Ovary (tissue), 9 donors: Measurements from ENCODE around the gene MRPL34. TPM values are rescaled to one million over a fixed set of nuclear protein-coding genes. Genes with fewer than 3 reads are reported as not detected.

Source experiments
- DNase-seq, 5 donors: peaks; one replicate each; pipeline ENCODE4 v3.0.0-alpha.2; 2019 to 2020
- H3K27ac ChIP-seq, 2 donors: fragments of 200-600 bp; one replicate each; pipeline versions ENCODE4 v1.5.1 to v1.8.0; 2019 to 2022
- H3K27me3 ChIP-seq: fragments of 200-600 bp; one replicate; pipeline ENCODE4 v1.8.0; 2022
- H3K36me3 ChIP-seq: fragments of 200-600 bp; sonication (generic); one replicate; pipeline ENCODE4 v1.5.1; 2019
- H3K4me1 ChIP-seq: one replicate; pipeline ENCODE4 v1.8.1; 2013; ENCODE audit warnings: mild to moderate bottlenecking, moderate library complexity; ENCODE audit not compliant: insufficient read depth
- H3K4me3 ChIP-seq: fragments of 200-600 bp; sonication (generic); one replicate; pipeline ENCODE4 v1.5.1; 2017
- H3K9me3 ChIP-seq, 2 donors: fragments of 200-600 bp in 1 of 2; sonication (generic) in 1 of 2; one replicate each; pipeline versions ENCODE4 v1.5.1 to v1.8.1; 2013 to 2019; ENCODE audit warnings: mild to moderate bottlenecking in 1 of 2, moderate library complexity in 1 of 2
- EP300 ChIP-seq: sonication (generic); formaldehyde crosslinking; IDR thresholded peaks from one replicate; pipeline ENCODE4 v1.6.1; 2017; ENCODE audit warnings: antibody characterized with exemption
- POLR2A ChIP-seq: fragments of 450-650 bp; IDR thresholded peaks from one replicate; pipeline ENCODE4 v1.6.1; 2017; ENCODE audit warnings: antibody characterized with exemption, mild to moderate bottlenecking, moderate library complexity
- WGBS, 3 donors: extraction: QIAGEN DNeasy Blood & Tissue Kit in 1 of 3; methylation state at CpG; one replicate each; pipeline versions ENCODE4 v1.1.5 to v1.1.7; 2013 to 2017; 5-methylcytosine and 5-hydroxymethylcytosine counted together
- intact Hi-C, 4 donors: fragments of 100-400 bp; cut with DNase I; formaldehyde crosslinking; loops; one replicate each; pipeline versions ENCODE4 v1.11.0 to v1.15.1; 2022 to 2023
- polyA plus RNA-seq, 2 donors: library from polyadenylated mRNA; stranded (reverse); fragments of 200-250 nt in 1 of 2; fragments of 350-450 nt in 1 of 2; fragmentation: Illumina TruSeq in 1 of 2; extraction: RNeasy Lipid Tissue Mini Kit (QIAGEN cat#74804) in 1 of 2; gene quantifications; one replicate each; pipeline ENCODE4 v1.2.3, GENCODE V29; 2013 to 2014
- total RNA-seq, 7 donors: library from RNA; depleted of rRNA in 2 of 7; stranded (reverse); fragments of >200 nt in 2 of 7; fragmentation: NEBNext Ultra II Directional in 3 of 7; extraction: Animal tissue kit (Norgen Biotek cat#: 25700) in 3 of 7; gene quantifications; one replicate each; pipeline versions ENCODE4 v1.1.0 to v1.2.4, GENCODE V29; 2016 to 2023
- TF ChIP-seq, protein P1 (sequence below), 3 donors: fragments of 450-650 bp in 2 of 3; fragments of 200-600 bp in 1 of 3; IDR thresholded peaks; one replicate each; pipeline versions ENCODE4 v1.5.1 to v1.8.0; 2016 to 2022; ENCODE audit warnings: antibody characterized with exemption in 3 of 3, mild to moderate bottlenecking in 1 of 3
- donor health status: DM: no; HTN: no; CAD: no; lungs with moderate emphysema.
- donor health status: DM: no; HTN: no; CAD: no.
- donor health status: Bipolar disorder and iron deficiency.
- donor health status: DM: yes; HTN: yes; CAD: no.
- donor health status: DM: no; HTN: no; CAD: no.
- donor health status: DM: yes; HTN: yes; CAD: no.

MRPL34 gene
- total and polyA plus RNA-seq, 9 donors = 39.5 to 93.4 (median 58.3) TPM

DNA sequence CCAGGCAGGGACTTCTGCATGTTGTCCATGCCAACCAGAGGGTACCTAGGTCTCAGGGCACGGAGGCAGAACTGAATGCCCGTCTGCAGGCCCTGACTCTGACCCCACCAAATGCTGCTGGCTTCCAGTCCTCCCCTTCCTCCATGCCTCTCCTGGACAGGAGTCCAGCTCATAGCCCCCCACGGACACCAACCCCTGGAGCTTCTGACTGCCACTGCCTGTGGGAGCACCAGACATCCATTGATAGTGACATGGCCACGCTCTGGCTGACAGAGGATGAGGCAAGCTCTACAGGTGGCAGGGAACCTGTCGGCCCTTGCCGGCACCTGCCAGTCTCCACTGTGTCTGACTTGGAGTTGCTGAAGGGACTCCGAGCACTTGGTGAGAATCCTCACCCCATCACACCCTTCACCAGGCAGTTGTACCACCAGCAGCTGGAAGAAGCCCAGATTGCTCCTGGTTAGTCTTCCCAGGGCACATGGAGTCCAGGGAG is 22.1 kb upstream of the MRPL34 start:
- DNase-seq = no peak
- intact Hi-C loops = loop anchor here (2.0 to 10.0 kb wide), 7 partner anchors 76 to 509 kb away; partner anchors contain the start of genes HAUS8 (in 2 of the 4) and MYO9B (in 2 of the 4)

DNA sequence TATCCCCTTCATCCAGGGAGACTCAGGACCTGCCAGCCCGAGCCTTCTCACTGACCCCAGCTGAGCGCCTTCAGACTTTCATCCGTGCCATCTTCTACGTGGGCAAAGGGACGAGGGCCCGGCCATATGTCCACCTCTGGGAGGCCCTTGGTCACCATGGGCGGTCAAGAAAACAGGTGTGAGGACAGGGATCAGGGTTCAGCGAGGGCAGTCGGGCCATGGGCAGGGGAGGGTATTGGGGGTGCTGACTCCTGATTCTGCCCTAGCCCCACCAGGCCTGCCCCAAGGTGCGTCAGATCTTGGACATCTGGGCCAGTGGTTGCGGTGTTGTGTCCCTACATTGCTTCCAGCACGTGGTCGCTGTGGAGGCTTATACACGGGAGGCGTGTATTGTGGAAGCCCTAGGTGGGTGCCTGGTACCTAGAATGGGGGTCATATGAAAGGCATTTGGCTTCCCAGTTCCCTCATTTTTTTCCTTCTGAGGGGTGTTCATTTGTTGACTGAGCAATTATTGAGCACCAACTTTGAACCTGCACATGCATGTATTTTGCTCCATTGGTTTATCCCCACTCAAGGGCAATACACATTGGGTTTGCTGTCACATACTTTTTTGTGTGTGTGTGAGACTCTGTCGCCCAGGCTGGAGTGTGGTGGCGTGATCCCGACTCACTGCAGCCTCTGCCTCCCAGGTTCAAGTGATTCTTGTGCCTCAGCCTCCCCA is 20.1 kb upstream of the MRPL34 start:
- Histone ChIP-seq H3K27me3 (no peaks in the 10 kb centered on the region), H3K4me1 (peaks cover 6% of the 10 kb centered on the region), H3K27ac (no peak overlapping the region), H3K36me3 (no peaks in the 10 kb centered on the region), H3K9me3 (no peaks in the 10 kb centered on the region), H3K4me3 (no peak overlapping the region)
- WGBS, 3 donors = 90 to 92% (median 91%) methylated on average over 18 of the region's 18 CpGs
- no peak for DNase-seq
- intact Hi-C loops = loop anchor here in 3 of 4 donors (10.0 kb wide), 3 partner anchors 81 to 511 kb away; partner anchors contain the start of genes HAUS8 (in 2 of the 3) and MYO9B (in 2 of the 3)
- TF ChIP-seq POLR2A (no peak), EP300 (no peak)
- TF ChIP-seq, protein P1, sequence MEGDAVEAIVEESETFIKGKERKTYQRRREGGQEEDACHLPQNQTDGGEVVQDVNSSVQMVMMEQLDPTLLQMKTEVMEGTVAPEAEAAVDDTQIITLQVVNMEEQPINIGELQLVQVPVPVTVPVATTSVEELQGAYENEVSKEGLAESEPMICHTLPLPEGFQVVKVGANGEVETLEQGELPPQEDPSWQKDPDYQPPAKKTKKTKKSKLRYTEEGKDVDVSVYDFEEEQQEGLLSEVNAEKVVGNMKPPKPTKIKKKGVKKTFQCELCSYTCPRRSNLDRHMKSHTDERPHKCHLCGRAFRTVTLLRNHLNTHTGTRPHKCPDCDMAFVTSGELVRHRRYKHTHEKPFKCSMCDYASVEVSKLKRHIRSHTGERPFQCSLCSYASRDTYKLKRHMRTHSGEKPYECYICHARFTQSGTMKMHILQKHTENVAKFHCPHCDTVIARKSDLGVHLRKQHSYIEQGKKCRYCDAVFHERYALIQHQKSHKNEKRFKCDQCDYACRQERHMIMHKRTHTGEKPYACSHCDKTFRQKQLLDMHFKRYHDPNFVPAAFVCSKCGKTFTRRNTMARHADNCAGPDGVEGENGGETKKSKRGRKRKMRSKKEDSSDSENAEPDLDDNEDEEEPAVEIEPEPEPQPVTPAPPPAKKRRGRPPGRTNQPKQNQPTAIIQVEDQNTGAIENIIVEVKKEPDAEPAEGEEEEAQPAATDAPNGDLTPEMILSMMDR (IDR thresholded peaks at IDR 0.05) = no peak

More for the DNA sequence above, 22.1 kb upstream of the MRPL34 start:
- Histone ChIP-seq H3K27me3 (no peaks in the 10 kb centered on the region), H3K36me3 (no peaks in the 10 kb centered on the region), H3K4me1 (peaks cover 6% of the 10 kb centered on the region), H3K9me3 (no peaks in the 10 kb centered on the region), H3K27ac (no peak overlapping the region), H3K4me3 (no peak overlapping the region)
- WGBS, 3 donors = 84 to 91% (median 88%) methylated on average over 7 of the region's 7 CpGs
- TF ChIP-seq POLR2A (no peak), EP300 (no peak)
- TF ChIP-seq, protein P1 (IDR thresholded peaks at IDR 0.05) = no peak

DNA sequence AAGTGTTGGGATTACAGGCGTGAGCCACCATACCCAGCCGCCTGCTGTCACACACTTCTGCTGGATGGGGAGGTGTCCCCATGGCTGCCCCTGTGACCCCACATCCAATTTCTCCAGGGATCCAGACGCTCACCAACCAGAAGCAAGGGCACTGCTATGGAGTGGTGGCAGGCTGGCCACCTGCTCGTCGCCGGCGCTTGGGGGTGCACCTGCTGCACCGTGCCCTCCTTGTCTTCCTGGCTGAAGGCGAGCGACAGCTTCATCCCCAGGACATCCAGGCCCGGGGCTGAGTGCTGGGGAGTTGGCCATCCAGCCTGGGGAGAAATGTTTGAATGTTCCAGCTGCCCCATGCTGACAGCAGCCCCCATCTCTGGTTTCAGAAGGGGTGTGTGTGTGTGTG is 19.4 kb upstream of the MRPL34 start:
- WGBS, 3 donors = 91 to 93% (median 91%) methylated on average over 11 of the region's 11 CpGs
- no peaks in the 10 kb centered on the region for H3K36me3 ChIP-seq
- intact Hi-C loops = loop anchor here in 3 of 4 donors (10.0 kb wide), 3 partner anchors 81 to 511 kb away; partner anchors contain the start of genes HAUS8 (in 2 of the 3) and MYO9B (in 2 of the 3)

DNA sequence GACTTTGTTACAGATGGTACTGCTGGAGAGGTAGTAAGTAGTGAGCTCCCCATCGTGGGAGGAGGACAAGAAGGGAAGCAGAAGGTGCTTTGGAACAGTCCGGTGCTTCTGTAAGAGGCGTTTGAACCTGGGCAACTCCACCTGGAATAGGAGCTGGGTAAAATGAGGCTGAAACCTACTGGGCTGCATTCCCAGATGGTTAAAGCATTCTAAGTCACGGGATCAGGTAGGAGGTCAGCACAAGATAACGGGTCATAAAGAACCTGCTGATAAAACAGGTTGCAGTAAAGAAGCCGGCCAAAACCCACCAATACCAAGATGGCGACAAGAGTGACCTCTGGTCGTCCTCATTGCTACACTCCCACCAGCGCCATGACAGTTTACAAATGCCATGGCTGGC is 18.9 kb upstream of the MRPL34 start:
- TF ChIP-seq POLR2A = no peak
- TF ChIP-seq, protein P1 (IDR thresholded peaks at IDR 0.05) = no peak
- DNase-seq = no peak
- H3K9me3 ChIP-seq = no peaks in the 10 kb centered on the region
- H3K27me3 ChIP-seq = no peaks in the 10 kb centered on the region
- intact Hi-C loops = loop anchor here in 3 of 4 donors (10.0 kb wide), 3 partner anchors 82 to 512 kb away; partner anchors contain the start of genes HAUS8 (in 2 of the 3) and MYO9B (in 2 of the 3)
- H3K27ac ChIP-seq = no peak overlapping the region
- WGBS, 3 donors = 80 to 89% (median 83%) methylated on average over 9 of the region's 9 CpGs
- H3K36me3 ChIP-seq = no peaks in the 10 kb centered on the region
- peaks cover 4% of the 10 kb centered on the region for H3K4me1 ChIP-seq
- H3K4me3 ChIP-seq = no peak overlapping the region

More for the DNA sequence above, 19.4 kb upstream of the MRPL34 start:
- no peaks in the 10 kb centered on the region for H3K9me3 ChIP-seq
- H3K27ac ChIP-seq = no peak overlapping the region
- H3K4me3 ChIP-seq = no peak overlapping the region
- DNase-seq = no peak
- TF ChIP-seq, protein P1 (IDR thresholded peaks at IDR 0.05) = no peak
- no peak for TF ChIP-seq EP300
- no peak for TF ChIP-seq POLR2A
- H3K4me1 ChIP-seq = peaks cover 6% of the 10 kb centered on the region
- no peaks in the 10 kb centered on the region for H3K27me3 ChIP-seq
